ENCODE data around the gene WWOX.
A peak's percentile ranks its signal among the peaks of the same experiment; 100 is the strongest.

The WWOX gene

GRCh38 chr16:78446486-78446885, 347.0 kb downstream of the WWOX start:
- DNase-seq = no peak

- no peak for DNase-seq
These were observed 347.6 kb downstream of the WWOX start for GRCh38 chr16:78446992-78447563.

DNA sequence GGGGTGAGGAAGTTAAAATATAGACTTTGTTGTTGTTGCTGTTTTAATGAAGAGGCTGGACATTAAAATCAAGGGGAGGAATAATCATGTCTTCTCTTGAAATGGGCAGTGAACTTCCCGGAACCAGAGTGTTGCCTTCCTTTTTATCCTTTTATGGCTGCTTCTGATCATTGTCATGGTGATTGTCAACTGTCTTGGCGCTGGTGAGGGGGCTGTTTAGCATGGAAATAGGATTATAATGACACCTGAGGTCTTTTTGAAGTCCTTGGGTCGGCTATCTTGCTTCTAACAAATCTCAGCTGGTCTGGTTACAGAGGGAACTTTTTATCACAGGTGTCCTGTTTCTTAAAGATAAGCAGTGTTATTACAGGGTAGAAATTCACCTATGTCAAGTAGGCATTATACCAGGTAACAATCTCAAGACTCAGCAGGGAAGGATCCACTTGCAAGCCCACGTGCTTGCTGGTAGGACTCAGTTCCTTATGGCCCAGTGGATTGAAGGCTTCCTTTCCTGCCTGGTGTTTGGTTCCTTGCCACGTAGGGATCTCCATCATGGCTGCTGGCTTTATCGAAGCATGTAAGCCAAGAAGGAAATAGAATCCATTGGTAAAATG, 349.3 kb downstream of the WWOX start:
- no peak for DNase-seq

DNA sequence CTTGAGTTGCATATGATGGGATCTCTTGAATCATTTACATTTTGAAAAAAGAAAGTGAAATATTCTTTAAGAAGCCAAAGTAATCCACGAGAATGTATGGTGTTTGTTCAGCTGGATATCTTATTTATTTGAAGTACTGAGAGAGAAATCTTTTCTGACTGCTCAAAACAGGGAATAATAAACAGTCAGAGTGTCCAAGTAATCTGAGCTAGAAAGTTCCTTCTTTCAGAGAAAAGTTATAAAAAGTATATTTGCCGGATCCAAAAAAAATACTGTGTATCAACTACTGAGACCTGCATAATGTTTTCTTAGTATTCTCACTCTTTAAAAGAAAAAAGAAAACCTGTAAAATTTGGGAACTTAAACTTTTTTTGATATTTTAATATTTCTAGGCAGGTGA, 350.8 kb downstream of the WWOX start:
- DNase-seq = no peak

DNA sequence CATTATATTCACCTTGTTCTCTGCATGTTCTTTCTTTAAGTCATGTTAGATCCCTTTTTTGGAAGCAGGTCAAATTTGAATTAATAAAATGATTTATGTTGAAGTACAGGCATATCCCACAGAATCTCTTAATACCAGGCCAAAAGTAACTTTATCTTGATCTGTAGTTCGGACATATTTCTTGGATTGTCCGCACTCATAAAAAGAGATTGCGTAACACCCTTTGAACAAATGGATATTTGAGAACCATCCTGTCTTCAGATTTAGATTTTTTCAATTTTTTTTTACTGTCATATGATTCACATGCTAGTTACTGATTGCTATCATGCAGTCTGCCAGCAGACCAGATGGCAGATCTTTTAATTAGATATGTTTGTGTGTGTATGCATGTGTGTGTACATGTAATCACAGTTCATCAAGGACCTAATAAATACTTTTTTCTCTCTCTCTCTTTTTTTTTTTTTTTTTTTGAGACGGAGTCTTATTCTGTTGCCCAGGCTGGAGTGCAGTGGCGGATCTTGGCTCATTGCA, 352.6 kb downstream of the WWOX start:
- no peak for DNase-seq

GRCh38 chr16:78455861-78456260, 356.4 kb downstream of the WWOX start:
- DNase-seq = no peak

- DNase-seq = no peak
These were observed 359.1 kb downstream of the WWOX start for GRCh38 chr16:78458588-78458987.

GRCh38 chr16:78460428-78460827, 361.0 kb downstream of the WWOX start:
- DNase-seq = no peak

- no peak for DNase-seq
These were observed 361.6 kb downstream of the WWOX start for GRCh38 chr16:78461087-78461486.

- DNase-seq = no peak
These were observed 362.2 kb downstream of the WWOX start for GRCh38 chr16:78461496-78462287.

DNA sequence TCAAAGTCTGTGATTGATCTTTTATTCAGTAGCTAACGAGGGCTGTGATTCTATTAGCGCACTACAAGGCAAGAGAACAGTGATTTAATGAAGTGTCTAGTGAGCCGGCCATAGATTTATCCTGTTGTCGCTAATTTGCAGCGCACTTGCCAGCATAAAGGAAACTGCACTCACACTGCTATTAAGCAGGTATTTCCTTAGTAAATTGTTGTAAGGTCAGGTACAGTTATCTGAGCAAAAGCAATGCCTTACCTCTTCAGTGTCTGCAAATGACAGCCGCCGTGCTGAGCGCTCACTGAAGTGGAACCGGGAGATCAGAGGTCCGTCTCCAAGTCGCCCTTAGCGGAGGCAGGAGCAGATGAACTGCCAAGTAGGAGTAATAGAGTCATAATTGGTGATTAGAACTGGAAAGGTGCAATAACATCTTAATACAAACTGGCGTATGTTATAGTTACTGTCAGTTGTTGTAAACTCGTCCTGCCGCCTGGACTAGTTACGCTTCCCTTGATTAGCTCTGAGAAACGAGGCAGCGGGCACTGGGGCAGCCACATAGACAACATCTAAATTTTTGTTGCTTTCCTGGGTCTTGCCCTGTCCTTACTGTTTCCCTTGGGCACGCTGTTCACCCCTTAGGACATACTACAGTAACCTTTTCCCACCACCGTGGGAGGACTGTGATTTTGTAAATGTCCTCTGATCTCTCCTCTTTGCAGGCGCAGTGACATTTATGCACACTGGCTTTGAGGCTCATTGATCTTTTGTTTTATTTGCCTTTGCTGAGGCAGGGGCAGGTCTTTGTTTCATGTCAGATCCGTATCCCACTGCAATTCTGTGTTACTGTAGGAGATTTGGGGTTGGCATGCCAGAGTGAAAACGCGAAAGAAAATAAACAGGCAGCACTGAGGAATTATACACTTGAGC, 363.1 kb downstream of the WWOX start:
- DNase-seq = no peak

GRCh38 chr16:78463591-78463990, 364.1 kb downstream of the WWOX start:
- no peak for DNase-seq

GRCh38 chr16:78464833-78465232, 365.4 kb downstream of the WWOX start:
- no peak for DNase-seq

DNA sequence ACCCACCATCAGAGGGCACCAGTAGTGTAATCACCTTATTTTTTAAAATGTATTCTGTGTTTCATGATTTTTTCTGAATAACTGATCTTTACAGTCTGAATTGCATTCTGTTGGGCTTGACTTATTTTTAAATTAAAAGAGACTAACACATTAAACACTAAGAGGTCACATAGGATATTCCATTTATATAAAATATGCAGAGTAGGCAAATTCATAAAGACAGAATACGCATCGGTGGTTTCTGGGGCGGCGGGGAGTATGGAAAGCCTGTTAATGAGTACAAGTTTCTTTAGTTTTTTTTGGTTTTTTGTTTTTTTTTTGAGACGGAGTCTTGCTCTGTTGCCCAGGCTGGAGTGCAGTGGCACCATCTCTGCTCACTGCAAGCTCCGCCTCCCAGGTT, 366.3 kb downstream of the WWOX start:
- DNase-seq = no peak

DNA sequence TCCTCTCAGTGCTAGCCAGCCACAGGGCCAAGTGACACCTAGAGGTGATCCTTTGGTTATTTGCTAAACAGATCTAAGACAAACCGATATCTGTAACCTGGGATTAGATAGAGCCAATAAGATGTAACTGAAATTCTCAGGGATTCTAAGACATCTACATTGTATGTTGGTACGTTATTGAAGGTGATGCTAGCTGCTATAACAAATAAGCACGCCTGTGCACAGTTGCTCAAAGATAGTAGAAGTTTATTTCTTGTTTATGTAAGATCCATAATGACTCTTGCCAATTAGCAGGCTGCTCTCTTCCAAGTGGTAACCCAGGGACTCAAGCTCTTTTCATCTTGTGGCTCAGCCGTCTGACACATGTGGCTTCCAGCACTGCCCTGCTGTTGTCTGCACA, 370.3 kb downstream of the WWOX start:
- DNase-seq = no peak

DNA sequence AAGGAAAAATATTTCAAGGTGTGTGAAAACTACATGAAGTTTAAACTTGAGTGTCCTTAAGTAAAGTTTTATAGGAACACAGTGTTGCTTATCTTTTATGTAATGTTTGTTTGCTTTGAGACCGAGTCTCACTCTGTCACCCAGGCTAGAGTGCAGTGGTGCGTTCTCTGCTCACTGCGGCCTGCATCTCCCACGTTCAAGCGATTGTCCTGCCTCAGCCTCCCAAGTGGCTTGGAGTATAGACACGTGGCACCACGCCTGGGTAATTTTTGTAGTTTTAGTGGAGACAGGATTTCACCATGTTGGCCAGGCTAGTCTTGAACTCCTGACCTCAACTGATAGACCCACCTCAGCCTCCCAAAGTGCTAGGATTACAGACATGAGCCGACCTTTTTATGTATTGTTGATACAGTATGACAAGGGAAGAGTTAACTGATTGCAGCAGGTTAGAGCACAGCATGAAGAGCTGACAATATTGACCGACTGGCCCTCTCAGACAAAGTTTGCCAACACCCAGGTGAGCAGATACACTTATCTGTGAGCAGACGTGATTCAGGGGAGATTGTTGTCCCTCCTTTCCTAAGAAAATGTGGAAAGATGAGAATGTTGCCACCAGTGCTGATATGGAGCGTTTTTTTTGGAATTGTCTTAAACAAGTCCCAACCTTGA, 373.7 kb downstream of the WWOX start:
- DNase-seq = no peak

GRCh38 chr16:78474762-78475161, 375.3 kb downstream of the WWOX start:
- DNase-seq = no peak

DNA sequence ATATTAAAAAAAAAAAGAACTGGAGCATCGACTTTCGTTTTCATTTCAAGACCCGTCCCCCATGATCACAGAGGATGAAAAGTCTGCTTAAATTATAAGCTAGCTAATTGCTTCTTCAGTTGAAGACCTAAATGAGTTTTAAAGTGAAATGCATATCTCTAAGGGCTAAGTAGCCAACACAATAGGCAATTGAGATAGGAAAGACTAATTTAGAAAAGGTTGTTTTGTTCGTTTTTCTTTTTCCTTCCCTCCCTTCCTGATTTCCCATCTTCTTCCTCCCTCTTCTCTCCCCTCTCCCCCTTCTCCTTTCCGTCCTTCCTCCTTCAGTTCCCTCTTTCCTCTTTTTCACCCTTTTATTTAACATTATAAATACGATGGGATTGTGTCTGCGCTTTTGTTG, 377.2 kb downstream of the WWOX start:
- DNase-seq = no peak

- DNase-seq = peak; percentile 30
These were observed 378.9 kb downstream of the WWOX start for GRCh38 chr16:78478267-78478861.

GRCh38 chr16:78479723-78480122, 380.3 kb downstream of the WWOX start:
- no peak for DNase-seq

DNA sequence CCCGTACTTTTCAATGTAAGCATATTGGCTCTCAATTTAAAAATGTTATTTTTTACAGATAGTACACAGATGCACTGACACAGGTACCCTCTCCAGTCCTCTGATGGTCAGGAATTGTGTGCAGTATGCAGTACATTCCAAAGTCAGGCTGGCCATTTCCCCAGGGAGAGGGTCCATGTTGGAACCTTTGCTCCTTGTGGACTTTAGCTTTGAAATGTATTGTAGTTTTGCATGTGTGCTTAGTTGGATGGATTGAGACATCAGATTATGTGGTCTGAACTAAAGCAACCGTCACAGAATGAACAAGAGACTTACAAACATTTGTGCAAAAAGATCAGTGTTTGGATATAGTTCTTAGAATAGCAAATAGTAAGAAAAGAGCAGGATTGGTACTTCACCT, 381.1 kb downstream of the WWOX start:
- no peak for DNase-seq

Data from activated CD4-positive, alpha-beta T cell treated with anti-CD3 and anti-CD28 coated beads, Interleukin-10, Interleukin-2, amounts not matched to agents 100 ng/mL and 50 ng/mL, durations not matched to agents 16 hours and 8 hours (primary cell).